K562 (cell line): ENCODE data around the gene DYNC2H1. TPM values are rescaled to one million over a fixed set of nuclear protein-coding genes. Genes with fewer than 3 reads are reported as not detected.

Experiments used
- NFRKB ChIP-seq: fragments of 450-650 bp; IDR thresholded peaks from 2 replicates; pipeline ENCODE4 v1.6.1; 2016; ENCODE audit warnings: low read depth
- PYGO2 ChIP-seq: fragments of 450-650 bp; IDR thresholded peaks from 2 replicates; pipeline ENCODE4 v1.6.1; 2016; ENCODE audit warnings: mild to moderate bottlenecking, missing genetic modification characterization, moderate library complexity, missing compliant biosample characterization
- polyA plus RNA-seq, 8 experiments: library from polyadenylated mRNA; depleted of rRNA in 4 of 8; stranded (reverse) in 5 of 8; unstranded in 3 of 8; fragments of >200 nt; fragmentation: Nextera tagmentation in 2 of 8; fragmentation: Illumina TruSeq in 1 of 8; extraction: Ambion mirVana in 2 of 8; extraction: Trizol in 1 of 8; gene quantifications; 2 replicates each; pipeline versions ENCODE4 v1.2.1 to v1.2.3, GENCODE V29; 2011 to 2014; ENCODE audit warnings: inconsistent platforms in 1 of 8, missing spikeins in 1 of 8
- total RNA-seq, 7 experiments: library from RNA; depleted of rRNA in 6 of 7; stranded (reverse); fragments of >200 nt in 6 of 7; fragmentation: Illumina TruSeq in 2 of 7; extraction: Trizol in 2 of 7; gene quantifications; 2 replicates each; pipeline versions ENCODE4 v1.2.1 to v1.2.3, GENCODE V29; 2011 to 2021; ENCODE audit warnings: low replicate concordance in 1 of 7
- TF ChIP-seq, protein P1 (sequence below), 2 experiments: fragments of 450-650 bp; formaldehyde crosslinking in 1 of 2; IDR thresholded peaks; 2 replicates each; pipeline versions ENCODE4 v1.4.0 to v1.6.1; 2014 to 2020; ENCODE audit warnings: mild to moderate bottlenecking in 2 of 2, borderline replicate concordance in 1 of 2, low read depth in 1 of 2
- TF ChIP-seq, protein P2 (sequence below): IDR thresholded peaks from 3 replicates; pipeline ENCODE4 v1.6.1; 2011; ENCODE audit warnings: borderline replicate concordance, mild to moderate bottlenecking; ENCODE audit not compliant: insufficient read length, insufficient read depth
- TF ChIP-seq, protein P3 (sequence below): sonication (generic); formaldehyde crosslinking; IDR thresholded peaks from 2 replicates; pipeline ENCODE4 v1.8.1; 2023; ENCODE audit warnings: mild to moderate bottlenecking, missing genetic modification reagents

The DYNC2H1 gene
- total and polyA plus RNA-seq, 9 of the 15 experiments (the other 6 are each of a cell fraction or from before 2014, with no cell fraction given) = 0.08 to 0.64 (median 0.20) TPM

DNA sequence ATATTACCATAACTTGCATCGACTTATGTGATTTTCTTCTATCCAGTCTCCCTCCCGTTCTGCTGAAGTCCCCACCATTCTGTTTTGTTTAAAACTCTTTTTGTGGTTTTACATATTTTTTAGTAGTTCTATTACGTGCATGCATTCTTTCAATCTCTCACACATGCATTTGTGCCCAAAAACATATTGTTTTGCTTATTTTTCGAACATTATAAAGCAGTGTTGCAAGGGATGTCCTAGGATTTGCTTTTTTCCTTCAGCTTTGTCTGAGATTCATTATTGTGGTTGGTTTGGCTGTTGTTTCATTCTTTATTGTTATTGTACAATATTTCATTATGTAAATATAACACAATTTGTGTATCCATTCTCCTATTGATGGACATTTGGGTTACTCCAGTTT is 235.7 kb downstream of the DYNC2H1 start (continued):
- TF ChIP-seq PYGO2 (tag) (no peak), NFRKB (no peak)
- TF ChIP-seq, protein P1, sequence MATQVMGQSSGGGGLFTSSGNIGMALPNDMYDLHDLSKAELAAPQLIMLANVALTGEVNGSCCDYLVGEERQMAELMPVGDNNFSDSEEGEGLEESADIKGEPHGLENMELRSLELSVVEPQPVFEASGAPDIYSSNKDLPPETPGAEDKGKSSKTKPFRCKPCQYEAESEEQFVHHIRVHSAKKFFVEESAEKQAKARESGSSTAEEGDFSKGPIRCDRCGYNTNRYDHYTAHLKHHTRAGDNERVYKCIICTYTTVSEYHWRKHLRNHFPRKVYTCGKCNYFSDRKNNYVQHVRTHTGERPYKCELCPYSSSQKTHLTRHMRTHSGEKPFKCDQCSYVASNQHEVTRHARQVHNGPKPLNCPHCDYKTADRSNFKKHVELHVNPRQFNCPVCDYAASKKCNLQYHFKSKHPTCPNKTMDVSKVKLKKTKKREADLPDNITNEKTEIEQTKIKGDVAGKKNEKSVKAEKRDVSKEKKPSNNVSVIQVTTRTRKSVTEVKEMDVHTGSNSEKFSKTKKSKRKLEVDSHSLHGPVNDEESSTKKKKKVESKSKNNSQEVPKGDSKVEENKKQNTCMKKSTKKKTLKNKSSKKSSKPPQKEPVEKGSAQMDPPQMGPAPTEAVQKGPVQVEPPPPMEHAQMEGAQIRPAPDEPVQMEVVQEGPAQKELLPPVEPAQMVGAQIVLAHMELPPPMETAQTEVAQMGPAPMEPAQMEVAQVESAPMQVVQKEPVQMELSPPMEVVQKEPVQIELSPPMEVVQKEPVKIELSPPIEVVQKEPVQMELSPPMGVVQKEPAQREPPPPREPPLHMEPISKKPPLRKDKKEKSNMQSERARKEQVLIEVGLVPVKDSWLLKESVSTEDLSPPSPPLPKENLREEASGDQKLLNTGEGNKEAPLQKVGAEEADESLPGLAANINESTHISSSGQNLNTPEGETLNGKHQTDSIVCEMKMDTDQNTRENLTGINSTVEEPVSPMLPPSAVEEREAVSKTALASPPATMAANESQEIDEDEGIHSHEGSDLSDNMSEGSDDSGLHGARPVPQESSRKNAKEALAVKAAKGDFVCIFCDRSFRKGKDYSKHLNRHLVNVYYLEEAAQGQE (IDR thresholded peaks at IDR 0.05; ENCODE audit: borderline replicate concordance) = no peak
- TF ChIP-seq, protein P1 (CRISPR knock-in tag; IDR thresholded peaks at IDR 0.05; ENCODE audit: low read depth) = no peak
- TF ChIP-seq, protein P2, sequence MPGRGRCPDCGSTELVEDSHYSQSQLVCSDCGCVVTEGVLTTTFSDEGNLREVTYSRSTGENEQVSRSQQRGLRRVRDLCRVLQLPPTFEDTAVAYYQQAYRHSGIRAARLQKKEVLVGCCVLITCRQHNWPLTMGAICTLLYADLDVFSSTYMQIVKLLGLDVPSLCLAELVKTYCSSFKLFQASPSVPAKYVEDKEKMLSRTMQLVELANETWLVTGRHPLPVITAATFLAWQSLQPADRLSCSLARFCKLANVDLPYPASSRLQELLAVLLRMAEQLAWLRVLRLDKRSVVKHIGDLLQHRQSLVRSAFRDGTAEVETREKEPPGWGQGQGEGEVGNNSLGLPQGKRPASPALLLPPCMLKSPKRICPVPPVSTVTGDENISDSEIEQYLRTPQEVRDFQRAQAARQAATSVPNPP = no peak
- TF ChIP-seq, protein P3, sequence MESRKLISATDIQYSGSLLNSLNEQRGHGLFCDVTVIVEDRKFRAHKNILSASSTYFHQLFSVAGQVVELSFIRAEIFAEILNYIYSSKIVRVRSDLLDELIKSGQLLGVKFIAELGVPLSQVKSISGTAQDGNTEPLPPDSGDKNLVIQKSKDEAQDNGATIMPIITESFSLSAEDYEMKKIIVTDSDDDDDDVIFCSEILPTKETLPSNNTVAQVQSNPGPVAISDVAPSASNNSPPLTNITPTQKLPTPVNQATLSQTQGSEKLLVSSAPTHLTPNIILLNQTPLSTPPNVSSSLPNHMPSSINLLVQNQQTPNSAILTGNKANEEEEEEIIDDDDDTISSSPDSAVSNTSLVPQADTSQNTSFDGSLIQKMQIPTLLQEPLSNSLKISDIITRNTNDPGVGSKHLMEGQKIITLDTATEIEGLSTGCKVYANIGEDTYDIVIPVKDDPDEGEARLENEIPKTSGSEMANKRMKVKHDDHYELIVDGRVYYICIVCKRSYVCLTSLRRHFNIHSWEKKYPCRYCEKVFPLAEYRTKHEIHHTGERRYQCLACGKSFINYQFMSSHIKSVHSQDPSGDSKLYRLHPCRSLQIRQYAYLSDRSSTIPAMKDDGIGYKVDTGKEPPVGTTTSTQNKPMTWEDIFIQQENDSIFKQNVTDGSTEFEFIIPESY (CRISPR knock-in tag) = no peak
- TF ChIP-seq, all 486 proteins: peak for 0
